LNCAP (cell line): ENCODE results near the gene NEU4.

Experiments
- TF ChIP-seq, protein P1 (sequence below): fragments of 450-650 bp; IDR thresholded peaks from 2 replicates; pipeline ENCODE4 v1.5.1; 2017; ENCODE audit warnings: mild to moderate bottlenecking

Gene NEU4

DNA sequence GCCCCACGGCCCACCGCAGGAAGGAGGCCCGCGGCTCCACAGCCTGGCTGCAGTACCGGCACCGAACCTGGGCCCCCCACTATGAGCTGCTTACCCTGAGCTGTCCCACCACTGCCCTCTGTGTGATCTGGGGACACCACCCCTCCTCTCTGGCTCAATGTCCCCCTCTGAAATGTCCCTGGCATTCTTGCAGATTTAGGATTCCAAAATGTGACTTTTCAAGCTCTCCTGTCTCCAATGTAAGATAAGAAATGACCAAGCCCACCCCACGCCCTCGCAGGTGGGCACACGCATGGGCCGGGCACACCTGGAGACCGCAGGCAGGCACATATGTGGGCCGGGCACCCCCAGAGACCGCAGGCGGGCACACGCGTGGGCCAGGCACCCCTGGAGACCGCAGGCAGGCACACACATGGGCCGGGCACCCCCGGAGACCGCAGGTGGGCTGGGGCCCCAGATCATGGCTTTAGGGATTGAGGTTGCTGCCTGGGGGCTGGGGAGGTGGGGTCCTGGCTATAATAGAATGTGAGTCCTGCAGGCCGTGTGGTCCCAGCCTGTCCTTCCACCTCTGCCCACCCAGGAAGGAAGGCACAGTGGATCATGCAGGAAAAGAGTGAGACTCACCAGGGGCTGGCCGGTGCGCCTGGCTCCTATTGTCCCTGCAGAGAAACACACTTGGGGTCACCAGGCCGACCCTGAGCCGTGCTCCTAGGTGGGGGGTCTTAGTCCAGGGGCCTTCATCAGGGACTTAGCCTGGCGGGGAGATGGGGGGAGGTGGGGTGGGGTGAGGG is 42.5 kb downstream of the NEU4 start:
- TF ChIP-seq, protein P1, sequence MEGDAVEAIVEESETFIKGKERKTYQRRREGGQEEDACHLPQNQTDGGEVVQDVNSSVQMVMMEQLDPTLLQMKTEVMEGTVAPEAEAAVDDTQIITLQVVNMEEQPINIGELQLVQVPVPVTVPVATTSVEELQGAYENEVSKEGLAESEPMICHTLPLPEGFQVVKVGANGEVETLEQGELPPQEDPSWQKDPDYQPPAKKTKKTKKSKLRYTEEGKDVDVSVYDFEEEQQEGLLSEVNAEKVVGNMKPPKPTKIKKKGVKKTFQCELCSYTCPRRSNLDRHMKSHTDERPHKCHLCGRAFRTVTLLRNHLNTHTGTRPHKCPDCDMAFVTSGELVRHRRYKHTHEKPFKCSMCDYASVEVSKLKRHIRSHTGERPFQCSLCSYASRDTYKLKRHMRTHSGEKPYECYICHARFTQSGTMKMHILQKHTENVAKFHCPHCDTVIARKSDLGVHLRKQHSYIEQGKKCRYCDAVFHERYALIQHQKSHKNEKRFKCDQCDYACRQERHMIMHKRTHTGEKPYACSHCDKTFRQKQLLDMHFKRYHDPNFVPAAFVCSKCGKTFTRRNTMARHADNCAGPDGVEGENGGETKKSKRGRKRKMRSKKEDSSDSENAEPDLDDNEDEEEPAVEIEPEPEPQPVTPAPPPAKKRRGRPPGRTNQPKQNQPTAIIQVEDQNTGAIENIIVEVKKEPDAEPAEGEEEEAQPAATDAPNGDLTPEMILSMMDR: no peak

DNA sequence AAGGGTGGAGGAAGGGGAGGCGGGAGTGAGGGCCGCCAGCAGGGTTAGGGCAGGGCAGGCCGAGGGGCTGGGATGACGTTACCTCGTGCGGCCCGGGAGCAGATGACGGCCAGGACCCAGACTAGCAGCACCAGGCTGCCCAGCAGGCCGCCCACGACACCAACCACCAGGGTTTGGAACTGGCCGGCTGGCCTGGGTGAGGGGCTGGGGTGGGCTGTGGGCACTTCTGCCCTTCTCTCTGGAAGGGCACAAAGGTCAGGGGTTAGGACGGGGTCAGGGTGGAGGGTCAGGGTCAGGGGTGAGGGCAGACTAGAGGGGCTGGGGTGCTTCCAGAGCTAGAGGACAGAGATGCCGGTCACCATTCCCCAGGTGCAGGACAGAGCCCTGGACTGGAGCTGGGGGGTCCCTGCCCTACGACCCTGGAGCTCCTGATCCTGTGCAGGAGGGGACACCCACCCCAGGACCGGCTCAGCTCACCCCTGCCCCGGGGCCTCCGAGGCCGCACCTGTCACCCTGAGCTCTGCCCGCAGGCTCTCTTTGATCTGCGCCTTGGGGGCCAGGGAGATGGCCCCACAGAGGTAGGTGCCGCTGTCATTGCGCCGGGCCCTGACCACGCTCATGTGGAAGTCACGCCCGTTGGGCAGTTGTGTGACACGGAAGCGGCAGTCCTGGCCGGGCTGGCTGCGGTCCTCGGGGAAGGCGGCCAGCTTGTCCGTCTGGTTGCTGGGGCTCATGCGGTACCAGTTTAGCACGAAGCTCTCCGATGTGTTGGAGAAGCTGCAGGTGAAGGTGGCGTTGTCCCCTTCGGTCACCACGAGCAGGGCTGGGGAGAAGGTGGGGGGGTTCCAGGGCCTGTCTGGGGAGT is 43.4 kb downstream of the NEU4 start:
- TF ChIP-seq, protein P1: no peak

DNA sequence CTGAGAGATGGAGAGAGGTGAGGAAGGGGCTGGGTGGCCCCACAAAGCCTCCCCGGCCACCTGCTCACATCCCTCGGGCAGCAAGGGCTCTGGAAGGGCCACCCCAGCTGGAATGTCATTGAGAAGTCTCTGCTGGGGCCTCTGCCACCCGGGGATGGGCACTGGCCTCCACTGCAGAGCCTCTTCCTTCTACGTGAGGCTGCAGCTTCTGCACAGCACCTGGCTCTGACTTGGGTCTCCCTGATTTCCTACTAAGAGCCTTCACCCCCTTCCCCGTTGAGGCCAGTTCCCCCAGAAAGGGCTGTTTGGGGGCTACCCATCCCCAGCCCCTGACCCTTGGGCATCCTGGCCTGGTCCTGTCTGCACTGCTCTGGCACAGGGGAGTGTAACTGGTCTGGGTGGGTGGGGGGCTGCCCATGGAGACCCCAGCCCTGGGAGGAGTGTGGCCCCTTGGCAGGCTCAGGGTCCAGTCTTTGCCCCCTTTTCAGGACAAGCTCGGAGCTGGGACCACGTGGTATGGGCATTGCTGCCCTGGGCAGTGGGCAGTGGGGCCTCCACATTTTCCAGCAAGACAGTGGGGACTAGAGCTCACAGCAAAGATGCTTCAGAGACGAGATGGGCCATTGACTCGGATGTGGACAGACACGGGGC is 44.1 kb downstream of the NEU4 start:
- TF ChIP-seq, protein P1: no peak

DNA sequence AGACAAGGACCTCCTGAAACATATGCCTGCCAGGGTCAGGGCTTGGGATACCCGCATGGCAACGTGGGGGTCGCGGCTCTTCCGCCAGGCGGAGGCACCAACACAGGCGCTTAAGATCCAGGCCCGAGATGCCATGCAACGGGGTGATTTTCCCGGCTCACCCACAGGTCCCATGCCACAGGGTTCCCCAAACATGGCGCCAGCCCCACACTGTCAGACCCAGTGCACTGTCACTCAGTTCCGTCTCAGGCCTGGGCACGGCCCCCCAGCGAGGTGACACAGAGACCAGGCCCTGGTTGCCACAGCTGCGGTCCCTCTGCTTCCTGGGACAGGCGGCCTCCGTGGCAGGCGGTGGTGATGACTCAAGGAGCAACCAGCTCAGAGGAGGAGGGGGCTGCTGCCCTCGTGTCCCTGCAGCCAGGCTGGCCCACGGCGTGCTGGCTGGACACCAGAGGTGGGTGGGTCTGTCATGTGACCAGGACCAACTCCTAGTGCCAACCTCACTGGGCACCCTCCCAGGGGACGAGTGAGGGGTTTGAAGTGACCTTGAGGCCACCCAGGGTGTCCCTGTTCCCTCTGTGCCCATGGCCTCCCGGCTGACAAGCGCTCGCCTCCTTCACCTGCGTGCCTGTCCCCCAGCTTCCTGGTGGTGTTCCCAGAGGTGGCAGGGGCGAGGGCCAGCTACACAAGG is 44.8 kb downstream of the NEU4 start:
- TF ChIP-seq, protein P1: no peak

DNA sequence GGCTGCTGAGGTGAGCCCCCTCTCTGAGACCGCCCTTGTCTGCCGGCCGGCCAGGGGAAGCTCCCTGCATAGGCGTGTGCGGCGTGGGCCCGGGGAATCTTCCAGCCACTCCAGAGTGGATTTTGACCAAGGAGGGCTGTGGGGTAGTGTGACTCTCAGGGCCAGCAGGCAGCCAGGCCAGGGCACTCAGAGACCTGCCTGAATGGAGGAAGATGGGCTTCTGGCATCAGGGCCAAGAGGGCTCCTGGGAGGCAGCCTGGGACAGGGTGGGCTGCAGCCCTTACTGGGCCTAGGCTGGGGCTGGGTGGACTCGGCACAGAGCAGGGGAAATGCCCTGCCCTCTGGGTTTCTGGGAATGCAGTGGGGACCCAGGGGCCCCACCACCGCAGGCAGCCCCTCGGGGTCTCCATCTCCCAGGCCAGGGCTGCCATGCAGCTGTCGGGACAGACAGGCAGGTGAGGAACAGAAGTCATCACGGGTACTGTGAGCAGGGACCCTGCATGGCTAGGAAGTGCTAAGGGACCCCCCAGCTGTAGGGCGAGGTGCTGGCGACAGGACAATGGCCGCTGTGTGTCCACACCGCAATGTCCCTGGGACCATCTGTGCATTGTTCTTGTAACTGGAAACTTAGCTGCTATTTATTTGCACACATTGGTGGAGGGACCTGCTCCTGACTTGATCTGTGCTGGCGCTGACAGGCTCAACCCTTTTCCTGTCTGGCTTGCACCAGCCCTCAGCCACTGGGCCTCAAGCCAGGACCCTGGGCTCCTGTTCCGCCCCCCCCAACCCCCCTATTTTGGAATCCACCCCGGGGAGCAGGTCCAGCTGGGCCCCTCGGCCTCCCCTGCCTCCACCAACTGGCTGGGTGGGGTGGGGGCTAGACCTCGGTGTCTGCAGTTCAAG is 45.6 kb downstream of the NEU4 start:
- TF ChIP-seq, protein P1: no peak

- TF ChIP-seq, protein P1: no peak
Observed at GRCh38 chr2:241855245-241855887, 46.4 kb downstream of the NEU4 start.
